IMR-90 (cell line): ENCODE data around the gene PRSS8.

Experiments used
- CTCF ChIP-seq: conservative IDR thresholded peaks from 2 replicates; pipeline ENCODE4 v1.5.1; 2012; ENCODE audit warnings: mild to moderate bottlenecking, low read depth, low read length, improper control_type of control experiment
- MXI1 ChIP-seq: IDR thresholded peaks from 2 replicates; pipeline ENCODE4 v1.6.1; 2012; ENCODE audit warnings: low read depth, mild to moderate bottlenecking, low read length, moderate library complexity, borderline replicate concordance
- POLR2A ChIP-seq: IDR thresholded peaks from 2 replicates; pipeline ENCODE4 v1.6.1; 2012; ENCODE audit warnings: mild to moderate bottlenecking, low read depth, low read length
- RAD21 ChIP-seq: IDR thresholded peaks from 2 replicates; pipeline ENCODE4 v1.6.1; 2012; ENCODE audit warnings: low read length, improper control_type of control experiment
- RCOR1 ChIP-seq: IDR thresholded peaks from 2 replicates; pipeline ENCODE4 v1.6.1; 2012; ENCODE audit warnings: mild to moderate bottlenecking, low read length, improper control_type of control experiment; ENCODE audit not compliant: insufficient replicate concordance
- USF2 ChIP-seq: fragments of 150-350 bp; IDR thresholded peaks from 2 replicates; pipeline ENCODE4 v1.6.1; 2017; ENCODE audit warnings: mild to moderate bottlenecking, antibody characterized with exemption, low read length, low read depth

- TF ChIP-seq CTCF = peak; percentile 61
- TF ChIP-seq POLR2A = no peak
- TF ChIP-seq MXI1 = no peak
- TF ChIP-seq RCOR1 = no peak
- no peak for TF ChIP-seq USF2
- peak; percentile 35; the same call in 1 of the 2 replicates for TF ChIP-seq RAD21
Observed at GRCh38 chr16:31105677-31106213, 29.8 kb downstream of the PRSS8 start.
